ENCODE data around the gene SLC25A21. TPM values are rescaled to one million over a fixed set of nuclear protein-coding genes. Genes with fewer than 3 reads are reported as not detected.

SLC25A21 gene
- total RNA-seq, 1 donor from 2014 or later = not detected

- no peaks in the 10 kb centered on the region for H3K27me3 Mint-ChIP-seq
- CTCF ChIA-PET = no interaction called here
- no peaks in the 10 kb centered on the region for H3K9me3 Mint-ChIP-seq
- intact Hi-C loops (cut with micrococcal nuclease) = no loop called here
- no peaks in the 10 kb centered on the region for H3K36me3 Mint-ChIP-seq (ENCODE audit: low read depth)
- no peak overlapping the region for H3K27ac Mint-ChIP-seq
- POLR2A ChIA-PET = no interaction called here
- no peak overlapping the region for H3K4me3 Mint-ChIP-seq
- no peaks in the 10 kb centered on the region for H3K4me1 Mint-ChIP-seq
- no peak for ATAC-seq (ENCODE audit: low read depth)
- no peak for DNase-seq
- no peak for TF ChIP-seq CTCF (IDR thresholded peaks at IDR 0.05)
Observed at GRCh38 chr14:37091651-37092050, 80.8 kb downstream of the SLC25A21 start.

GRCh38 chr14:37090026-37090425 is 82.4 kb downstream of the SLC25A21 start:
- no peak overlapping the region for H3K27ac Mint-ChIP-seq
- POLR2A ChIA-PET = no interaction called here
- intact Hi-C loops (cut with micrococcal nuclease) = no loop called here
- no peak for DNase-seq
- H3K9me3 Mint-ChIP-seq = no peaks in the 10 kb centered on the region
- no peak for ATAC-seq (ENCODE audit: low read depth)
- TF ChIP-seq CTCF (IDR thresholded peaks at IDR 0.05) = no peak
- CTCF ChIA-PET = no interaction called here
- H3K36me3 Mint-ChIP-seq (ENCODE audit: low read depth) = no peaks in the 10 kb centered on the region
- no peaks in the 10 kb centered on the region for H3K4me1 Mint-ChIP-seq
- no peaks in the 10 kb centered on the region for H3K27me3 Mint-ChIP-seq
- no peak overlapping the region for H3K4me3 Mint-ChIP-seq

GRCh38 chr14:37089410-37089809 is 83.0 kb downstream of the SLC25A21 start:
- no peaks in the 10 kb centered on the region for H3K4me1 Mint-ChIP-seq
- no peak for TF ChIP-seq CTCF (IDR thresholded peaks at IDR 0.05)
- intact Hi-C loops (cut with micrococcal nuclease) = no loop called here
- no peaks in the 10 kb centered on the region for H3K9me3 Mint-ChIP-seq
- H3K27ac Mint-ChIP-seq = no peak overlapping the region
- ATAC-seq (ENCODE audit: low read depth) (no peak), DNase-seq (no peak)
- H3K27me3 Mint-ChIP-seq = no peaks in the 10 kb centered on the region
- H3K4me3 Mint-ChIP-seq = no peak overlapping the region
- ChIA-PET POLR2A (no interaction called here), CTCF (no interaction called here)
- H3K36me3 Mint-ChIP-seq (ENCODE audit: low read depth) = no peaks in the 10 kb centered on the region

GRCh38 chr14:37088356-37089215 is 83.8 kb downstream of the SLC25A21 start:
- ATAC-seq (ENCODE audit: low read depth) = no peak
- no peak overlapping the region for H3K4me3 Mint-ChIP-seq
- ChIA-PET POLR2A (interaction anchor here (0.5 kb wide), 1 partner anchor 8 kb away, joined by 3 read pairs; no protein-coding TSS in a partner anchor), CTCF (no interaction called here)
- no peaks in the 10 kb centered on the region for H3K27me3 Mint-ChIP-seq
- DNase-seq = no peak
- intact Hi-C loops (cut with micrococcal nuclease) = no loop called here
- no peaks in the 10 kb centered on the region for H3K4me1 Mint-ChIP-seq
- H3K9me3 Mint-ChIP-seq = no peaks in the 10 kb centered on the region
- no peaks in the 10 kb centered on the region for H3K36me3 Mint-ChIP-seq (ENCODE audit: low read depth)
- TF ChIP-seq CTCF (IDR thresholded peaks at IDR 0.05) = no peak
- H3K27ac Mint-ChIP-seq = no peak overlapping the region

GRCh38 chr14:37087520-37087919 is 84.9 kb downstream of the SLC25A21 start:
- Mint-ChIP-seq H3K36me3 (ENCODE audit: low read depth) (no peaks in the 10 kb centered on the region), H3K4me3 (no peak overlapping the region), H3K27ac (no peak overlapping the region), H3K4me1 (no peaks in the 10 kb centered on the region), H3K9me3 (no peaks in the 10 kb centered on the region), H3K27me3 (no peaks in the 10 kb centered on the region)
- ATAC-seq (ENCODE audit: low read depth) (no peak), DNase-seq (no peak)
- TF ChIP-seq CTCF (IDR thresholded peaks at IDR 0.05) = no peak
- POLR2A ChIA-PET = no interaction called here
- CTCF ChIA-PET = no interaction called here
- intact Hi-C loops (cut with micrococcal nuclease) = no loop called here

All from activated B cell treated with CpG ODN at 0.5 μM for 24 hours (primary cell).